ENCODE measurements around the gene HPDL. TPM values are rescaled to one million over a fixed set of nuclear protein-coding genes. Genes with fewer than 3 reads are reported as not detected.
A peak's percentile ranks its signal among the peaks of the same experiment; 100 is the strongest.

Gene HPDL
- total and polyA plus RNA-seq, 2 donors, result 0.91 to 6.8 TPM

DNA sequence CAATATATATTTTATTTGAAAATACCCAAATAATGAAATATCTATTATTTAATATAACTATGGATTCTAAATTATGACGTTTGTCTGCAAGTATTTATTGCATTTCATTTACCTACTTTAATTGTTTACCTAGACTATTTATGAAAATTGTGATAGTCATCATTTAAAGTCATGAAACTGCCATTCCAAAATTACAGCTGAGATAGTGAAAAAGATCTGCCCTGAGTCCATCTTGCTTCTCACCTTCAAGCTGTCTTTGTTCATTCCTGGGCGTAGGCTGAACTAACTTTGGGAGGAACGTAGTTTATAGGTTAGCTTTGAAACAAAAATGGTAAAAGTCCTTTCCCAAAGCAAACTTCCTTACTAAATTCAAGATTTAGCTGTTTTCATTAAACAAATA lies 12.4 kb upstream of the HPDL start:
- H3K36me3 ChIP-seq (ENCODE audit: control insufficient read depth in 2 of 2, insufficient read depth in 2 of 2, low read length in 1 of 2), result no peaks in the 10 kb centered on the region
- peaks cover 0 to 3% of the 10 kb centered on the region in 2 donors for H3K9me3 ChIP-seq (ENCODE audit: control insufficient read depth in 2 of 2, insufficient read depth in 1 of 2, low read length in 1 of 2)
- H3K27ac ChIP-seq (ENCODE audit: low read depth in 1 of 2, low read length in 1 of 2), result no peak overlapping the region
- no peak for DNase-seq (ENCODE audit: low read depth in 6 of 9, low spot score in 9 of 9)
- H3K27me3 ChIP-seq (ENCODE audit: control insufficient read depth in 2 of 2, insufficient read depth in 1 of 2, low read length in 1 of 2), result no peaks in the 10 kb centered on the region
- no peaks in the 10 kb centered on the region for H3K4me1 ChIP-seq (ENCODE audit: control insufficient read depth in 2 of 2, insufficient read depth in 2 of 2, low read length in 2 of 2)
- WGBS, result 98% methylated on average over 3 of the region's 3 CpGs
- no peak overlapping the region for H3K4me3 ChIP-seq (ENCODE audit: low read length in 2 of 2)

DNA sequence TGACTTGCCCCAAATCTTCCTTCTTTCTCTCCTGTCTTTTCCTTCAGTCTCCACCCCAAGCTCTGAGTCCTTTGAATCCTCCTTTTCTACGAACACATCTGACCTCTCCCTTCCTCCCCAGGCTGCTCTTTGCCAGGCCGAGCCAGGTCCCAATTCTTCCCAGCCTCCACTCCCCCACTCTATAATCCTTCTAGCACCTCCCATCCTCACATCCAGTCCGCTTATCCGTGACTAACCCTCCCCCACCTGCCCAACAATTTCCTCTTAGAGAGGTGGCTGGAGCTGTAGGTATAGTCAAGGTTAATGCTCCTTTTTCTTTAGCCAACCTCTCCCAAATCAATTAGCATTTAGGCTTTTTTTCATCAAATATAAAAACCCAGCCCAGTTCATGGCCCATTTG lies 9.5 kb upstream of the HPDL start:
- WGBS, result 95% methylated on average over 4 of the region's 4 CpGs
- H3K9me3 ChIP-seq (ENCODE audit: control insufficient read depth in 2 of 2, insufficient read depth in 1 of 2, low read length in 1 of 2), result peaks cover 0 to 3% of the 10 kb centered on the region in 2 donors
- no peaks in the 10 kb centered on the region for H3K4me1 ChIP-seq (ENCODE audit: control insufficient read depth in 2 of 2, insufficient read depth in 2 of 2, low read length in 2 of 2)
- no peak for DNase-seq (ENCODE audit: low read depth in 6 of 9, low spot score in 9 of 9)
- H3K4me3 ChIP-seq (ENCODE audit: low read length in 2 of 2), result no peak overlapping the region
- H3K27ac ChIP-seq (ENCODE audit: low read depth in 1 of 2, low read length in 1 of 2), result no peak overlapping the region
- no peaks in the 10 kb centered on the region for H3K36me3 ChIP-seq (ENCODE audit: control insufficient read depth in 2 of 2, insufficient read depth in 2 of 2, low read length in 1 of 2)
- no peaks in the 10 kb centered on the region for H3K27me3 ChIP-seq (ENCODE audit: control insufficient read depth in 2 of 2, insufficient read depth in 1 of 2, low read length in 1 of 2)

GRCh38 chr1:45319761-45320160 lies 6.9 kb upstream of the HPDL start:
- Histone ChIP-seq H3K4me3 (ENCODE audit: low read length in 2 of 2) (no peak overlapping the region), H3K27ac (ENCODE audit: low read depth in 1 of 2, low read length in 1 of 2) (no peak overlapping the region), H3K36me3 (ENCODE audit: control insufficient read depth in 2 of 2, insufficient read depth in 2 of 2, low read length in 1 of 2) (no peaks in the 10 kb centered on the region), H3K27me3 (ENCODE audit: control insufficient read depth in 2 of 2, insufficient read depth in 1 of 2, low read length in 1 of 2) (no peaks in the 10 kb centered on the region), H3K4me1 (ENCODE audit: control insufficient read depth in 2 of 2, insufficient read depth in 2 of 2, low read length in 2 of 2) (no peaks in the 10 kb centered on the region), H3K9me3 (ENCODE audit: control insufficient read depth in 2 of 2, insufficient read depth in 1 of 2, low read length in 1 of 2) (peaks cover 0 to 3% of the 10 kb centered on the region in 2 donors)
- 96% methylated on average over 4 of the region's 4 CpGs for WGBS
- DNase-seq (ENCODE audit: low read depth in 6 of 9, low spot score in 9 of 9), result no peak

GRCh38 chr1:45321444-45321843 lies 5.3 kb upstream of the HPDL start:
- Histone ChIP-seq H3K4me3 (ENCODE audit: low read length in 2 of 2) (no peak overlapping the region), H3K4me1 (ENCODE audit: control insufficient read depth in 2 of 2, insufficient read depth in 2 of 2, low read length in 2 of 2) (peaks cover 0 to 4% of the 10 kb centered on the region in 2 donors), H3K36me3 (ENCODE audit: control insufficient read depth in 2 of 2, insufficient read depth in 2 of 2, low read length in 1 of 2) (no peaks in the 10 kb centered on the region), H3K9me3 (ENCODE audit: control insufficient read depth in 2 of 2, insufficient read depth in 1 of 2, low read length in 1 of 2) (peaks cover 0 to 2% of the 10 kb centered on the region in 2 donors), H3K27me3 (ENCODE audit: control insufficient read depth in 2 of 2, insufficient read depth in 1 of 2, low read length in 1 of 2) (no peaks in the 10 kb centered on the region), H3K27ac (ENCODE audit: low read depth in 1 of 2, low read length in 1 of 2) (no peak overlapping the region)
- WGBS, result 96% methylated on average over 5 of the region's 5 CpGs
- DNase-seq (ENCODE audit: low read depth in 6 of 9, low spot score in 9 of 9), result no peak

DNA sequence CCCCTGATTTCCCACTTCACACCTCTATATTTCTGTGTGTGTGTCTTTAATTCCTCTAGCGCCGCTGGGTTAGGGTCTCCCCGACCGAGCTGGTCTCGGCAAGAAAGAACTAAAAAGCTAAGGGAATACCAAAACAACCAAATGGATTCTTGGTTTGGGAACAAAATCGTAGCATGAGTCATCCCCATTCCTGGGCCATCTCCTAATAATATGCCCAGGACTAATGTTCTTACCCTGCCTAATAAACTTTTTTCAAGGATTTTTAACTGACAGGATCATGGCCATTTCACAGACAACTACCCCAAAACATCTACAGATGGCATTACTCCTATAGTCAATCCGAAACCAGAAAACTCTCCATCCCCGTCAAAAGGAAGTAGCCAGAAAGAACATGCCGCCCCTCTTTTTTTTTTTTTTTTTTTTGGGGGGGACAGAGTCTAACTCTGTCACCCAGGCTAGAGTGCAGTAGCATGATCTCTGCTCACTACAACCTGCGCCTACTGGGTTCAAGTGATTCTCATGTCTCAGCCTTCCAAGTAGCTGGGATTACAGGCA lies 4.1 kb upstream of the HPDL start:
- peaks cover 0 to 6% of the 10 kb centered on the region in 2 donors for H3K27me3 ChIP-seq (ENCODE audit: control insufficient read depth in 2 of 2, insufficient read depth in 1 of 2, low read length in 1 of 2)
- no peak overlapping the region for H3K27ac ChIP-seq (ENCODE audit: low read depth in 1 of 2, low read length in 1 of 2)
- no peaks in the 10 kb centered on the region for H3K36me3 ChIP-seq (ENCODE audit: control insufficient read depth in 2 of 2, insufficient read depth in 2 of 2, low read length in 1 of 2)
- no peak overlapping the region for H3K4me3 ChIP-seq (ENCODE audit: low read length in 2 of 2)
- H3K4me1 ChIP-seq (ENCODE audit: control insufficient read depth in 2 of 2, insufficient read depth in 2 of 2, low read length in 2 of 2), result peaks cover 4 to 15% of the 10 kb centered on the region in 2 donors
- no peaks in the 10 kb centered on the region for H3K9me3 ChIP-seq (ENCODE audit: control insufficient read depth in 2 of 2, insufficient read depth in 1 of 2, low read length in 1 of 2)
- WGBS, result 96% methylated on average over 10 of the region's 10 CpGs
- DNase-seq (ENCODE audit: low read depth in 6 of 9, low spot score in 9 of 9), result no peak

- Histone ChIP-seq H3K4me1 (ENCODE audit: control insufficient read depth in 2 of 2, insufficient read depth in 2 of 2, low read length in 2 of 2) (peaks cover 4 to 27% of the 10 kb centered on the region in 2 donors), H3K9me3 (ENCODE audit: control insufficient read depth in 2 of 2, insufficient read depth in 1 of 2, low read length in 1 of 2) (no peaks in the 10 kb centered on the region), H3K27ac (ENCODE audit: low read depth in 1 of 2, low read length in 1 of 2) (no peak overlapping the region), H3K4me3 (ENCODE audit: low read length in 2 of 2) (peak overlapping the region; percentile 56 to 61), H3K36me3 (ENCODE audit: control insufficient read depth in 2 of 2, insufficient read depth in 2 of 2, low read length in 1 of 2) (peaks cover 6 to 14% of the 10 kb centered on the region in 2 donors), H3K27me3 (ENCODE audit: control insufficient read depth in 2 of 2, insufficient read depth in 1 of 2, low read length in 1 of 2) (peaks cover 0 to 8% of the 10 kb centered on the region in 2 donors)
- DNase-seq (ENCODE audit: low read depth in 6 of 9, low spot score in 9 of 9), result no peak
- 73% methylated on average over 6 of the region's 6 CpGs for WGBS
These were observed 716 bp upstream of the HPDL start for GRCh38 chr1:45325851-45326506.

GRCh38 chr1:45327644-45328515 lies 1.2 kb downstream of the HPDL start:
- Histone ChIP-seq H3K9me3 (ENCODE audit: control insufficient read depth in 2 of 2, insufficient read depth in 1 of 2, low read length in 1 of 2) (no peaks in the 10 kb centered on the region), H3K27me3 (ENCODE audit: control insufficient read depth in 2 of 2, insufficient read depth in 1 of 2, low read length in 1 of 2) (peaks cover 0 to 8% of the 10 kb centered on the region in 2 donors), H3K36me3 (ENCODE audit: control insufficient read depth in 2 of 2, insufficient read depth in 2 of 2, low read length in 1 of 2) (peaks cover 25 to 30% of the 10 kb centered on the region in 2 donors), H3K27ac (ENCODE audit: low read depth in 1 of 2, low read length in 1 of 2) (peak overlapping the region in 1 of 2 donors; percentile 45), H3K4me3 (ENCODE audit: low read length in 2 of 2) (peak overlapping the region in 1 of 2 donors; percentile 56), H3K4me1 (ENCODE audit: control insufficient read depth in 2 of 2, insufficient read depth in 2 of 2, low read length in 2 of 2) (peaks cover 4 to 27% of the 10 kb centered on the region in 2 donors)
- peak in 2 of 9 donors; percentile 17 to 46 for DNase-seq (ENCODE audit: low read depth in 6 of 9, low spot score in 9 of 9)
- 72% methylated on average over 19 of the region's 19 CpGs for WGBS

DNA sequence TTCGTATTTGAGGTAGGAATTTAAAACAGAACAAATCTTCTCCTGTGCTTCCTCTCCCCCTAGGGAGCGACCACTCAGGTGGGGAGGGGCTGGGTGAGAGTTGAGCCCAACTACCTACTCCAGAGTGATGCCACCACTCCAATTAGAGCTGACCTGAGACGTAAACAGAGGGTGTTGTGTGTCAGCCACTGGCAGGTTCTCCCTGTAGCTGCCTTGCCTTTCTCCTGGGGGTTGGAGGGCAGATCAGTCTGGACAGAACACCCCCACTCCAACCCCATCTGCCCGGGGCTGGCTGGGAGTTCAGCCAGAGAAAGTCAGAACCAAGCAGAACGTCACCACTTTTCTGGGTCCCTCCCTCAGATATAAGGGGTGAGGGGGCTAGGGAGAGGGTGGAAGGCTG lies 2.0 kb downstream of the HPDL start:
- peaks cover 32 to 36% of the 10 kb centered on the region in 2 donors for H3K36me3 ChIP-seq (ENCODE audit: control insufficient read depth in 2 of 2, insufficient read depth in 2 of 2, low read length in 1 of 2)
- no peaks in the 10 kb centered on the region for H3K9me3 ChIP-seq (ENCODE audit: control insufficient read depth in 2 of 2, insufficient read depth in 1 of 2, low read length in 1 of 2)
- peaks cover 0 to 8% of the 10 kb centered on the region in 2 donors for H3K27me3 ChIP-seq (ENCODE audit: control insufficient read depth in 2 of 2, insufficient read depth in 1 of 2, low read length in 1 of 2)
- H3K4me3 ChIP-seq (ENCODE audit: low read length in 2 of 2), result no peak overlapping the region
- 81% methylated on average over 5 of the region's 5 CpGs for WGBS
- peaks cover 4 to 27% of the 10 kb centered on the region in 2 donors for H3K4me1 ChIP-seq (ENCODE audit: control insufficient read depth in 2 of 2, insufficient read depth in 2 of 2, low read length in 2 of 2)
- DNase-seq (ENCODE audit: low read depth in 6 of 9, low spot score in 9 of 9), result no peak
- H3K27ac ChIP-seq (ENCODE audit: low read depth in 1 of 2, low read length in 1 of 2), result no peak overlapping the region

DNA sequence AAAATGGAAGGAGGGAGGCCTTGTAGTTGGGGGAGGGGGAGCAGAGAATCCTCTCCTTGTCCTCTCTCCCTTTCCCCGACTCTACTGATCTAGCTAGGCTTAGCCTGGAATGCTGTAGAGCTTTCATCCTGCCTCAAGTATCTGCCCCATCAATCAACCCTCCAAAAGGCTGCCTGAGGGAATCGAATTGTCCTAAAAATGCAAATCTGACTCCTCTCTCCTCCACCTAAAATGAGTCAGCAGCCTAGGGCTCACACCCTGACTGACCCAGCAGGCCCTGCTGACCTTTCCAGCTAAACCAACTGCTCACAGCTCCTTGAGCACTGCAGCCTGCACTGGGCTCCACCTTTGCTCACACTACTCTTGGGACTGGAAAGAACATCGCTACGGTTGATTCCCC lies 2.8 kb downstream of the HPDL start:
- H3K36me3 ChIP-seq (ENCODE audit: control insufficient read depth in 2 of 2, insufficient read depth in 2 of 2, low read length in 1 of 2), result peaks cover 38% of the 10 kb centered on the region in 2 donors
- no peak overlapping the region for H3K4me3 ChIP-seq (ENCODE audit: low read length in 2 of 2)
- H3K9me3 ChIP-seq (ENCODE audit: control insufficient read depth in 2 of 2, insufficient read depth in 1 of 2, low read length in 1 of 2), result no peaks in the 10 kb centered on the region
- no peak for DNase-seq (ENCODE audit: low read depth in 6 of 9, low spot score in 9 of 9)
- 94% methylated on average over 4 of the region's 4 CpGs for WGBS
- H3K27ac ChIP-seq (ENCODE audit: low read depth in 1 of 2, low read length in 1 of 2), result no peak overlapping the region
- H3K4me1 ChIP-seq (ENCODE audit: control insufficient read depth in 2 of 2, insufficient read depth in 2 of 2, low read length in 2 of 2), result peaks cover 4 to 27% of the 10 kb centered on the region in 2 donors
- peaks cover 0 to 8% of the 10 kb centered on the region in 2 donors for H3K27me3 ChIP-seq (ENCODE audit: control insufficient read depth in 2 of 2, insufficient read depth in 1 of 2, low read length in 1 of 2)
